Globus pallidus (tissue), 1 donor: Measurements from ENCODE around the gene WNK2.

Experiments used
- DNase-seq: peaks from one replicate; pipeline ENCODE4 v3.0.0-alpha.2; 2015; ENCODE audit warnings: low spot score

WNK2 gene

DNA sequence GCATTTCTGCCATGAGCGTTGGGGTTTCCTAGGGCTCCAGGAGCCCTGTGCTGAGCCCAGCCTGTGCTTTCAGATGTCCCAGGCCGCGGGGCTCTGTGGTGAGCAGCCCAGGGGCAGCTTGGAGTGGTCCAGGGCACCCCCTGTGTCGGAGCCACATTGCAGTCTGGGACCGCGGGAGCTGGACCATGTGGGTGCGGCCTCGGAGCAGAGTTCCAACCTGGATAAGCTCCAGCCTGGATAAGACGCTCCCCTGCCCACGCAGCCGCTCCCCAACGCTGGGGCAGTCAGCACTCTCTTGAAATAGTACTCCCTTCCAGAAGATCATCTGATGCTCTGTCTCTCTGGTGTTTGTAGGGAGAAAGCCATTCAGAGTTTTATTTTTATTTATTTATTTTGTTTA lies 111.1 kb downstream of the WNK2 start:
- DNase-seq, result no peak

DNA sequence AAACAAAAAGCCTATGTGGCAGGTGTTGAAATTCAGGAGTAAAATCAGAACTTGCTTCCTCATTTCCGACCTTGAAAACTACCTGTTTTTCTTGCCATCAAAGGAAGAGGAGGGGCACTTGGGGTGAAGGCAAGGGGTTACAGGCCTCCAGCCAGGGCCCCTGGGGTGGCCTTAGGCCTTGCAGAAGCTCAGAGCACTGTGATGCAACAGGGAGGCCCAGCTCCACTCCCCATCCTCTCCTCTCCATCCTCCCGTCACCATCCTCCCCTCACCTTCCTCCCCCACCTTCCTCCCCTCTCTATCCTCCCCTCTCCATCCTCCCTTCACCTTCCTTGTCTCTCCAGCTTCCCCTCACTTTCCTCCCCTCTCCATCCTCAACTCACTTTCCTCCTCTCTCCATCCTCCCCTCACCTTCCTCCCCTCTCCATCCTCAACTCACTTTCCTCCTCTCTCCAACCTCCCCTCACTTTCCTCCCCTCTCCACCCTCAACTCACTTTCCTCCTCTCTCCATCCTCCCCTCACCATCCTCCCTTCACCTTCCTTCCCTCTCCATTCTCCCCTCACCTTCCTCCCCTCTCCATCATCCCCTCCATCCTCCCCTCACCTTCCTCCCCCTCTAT lies 111.6 kb downstream of the WNK2 start:
- DNase-seq, result no peak

DNA sequence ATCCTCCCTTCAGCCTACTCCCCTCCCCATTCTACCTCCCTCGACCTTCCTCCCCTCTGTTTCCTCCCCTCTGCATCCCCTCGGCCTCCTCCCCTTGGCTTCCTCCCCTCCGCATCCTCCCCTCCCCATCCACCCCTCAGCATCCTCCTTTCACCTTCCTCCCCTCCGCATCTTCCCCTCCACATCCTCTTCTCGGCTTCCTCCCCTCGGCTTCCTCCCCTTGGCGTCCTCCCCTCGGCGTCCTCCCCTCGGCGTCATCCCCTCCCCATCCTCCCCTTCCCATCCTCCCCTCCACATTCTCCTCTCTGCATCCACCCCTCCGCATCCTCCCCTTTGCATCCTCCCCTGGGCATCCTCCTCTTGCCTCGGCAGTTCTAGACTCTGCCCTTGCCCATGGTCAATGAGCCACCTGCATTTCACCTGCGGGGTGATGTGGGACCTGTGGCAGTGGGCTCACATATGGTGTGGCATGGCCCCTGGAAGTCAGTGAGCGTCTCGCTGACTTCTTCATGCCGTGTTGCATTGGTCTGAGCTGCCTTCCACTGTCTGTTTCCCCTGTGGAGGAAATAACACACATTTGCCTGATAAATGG lies 113.0 kb downstream of the WNK2 start:
- no peak for DNase-seq

DNA sequence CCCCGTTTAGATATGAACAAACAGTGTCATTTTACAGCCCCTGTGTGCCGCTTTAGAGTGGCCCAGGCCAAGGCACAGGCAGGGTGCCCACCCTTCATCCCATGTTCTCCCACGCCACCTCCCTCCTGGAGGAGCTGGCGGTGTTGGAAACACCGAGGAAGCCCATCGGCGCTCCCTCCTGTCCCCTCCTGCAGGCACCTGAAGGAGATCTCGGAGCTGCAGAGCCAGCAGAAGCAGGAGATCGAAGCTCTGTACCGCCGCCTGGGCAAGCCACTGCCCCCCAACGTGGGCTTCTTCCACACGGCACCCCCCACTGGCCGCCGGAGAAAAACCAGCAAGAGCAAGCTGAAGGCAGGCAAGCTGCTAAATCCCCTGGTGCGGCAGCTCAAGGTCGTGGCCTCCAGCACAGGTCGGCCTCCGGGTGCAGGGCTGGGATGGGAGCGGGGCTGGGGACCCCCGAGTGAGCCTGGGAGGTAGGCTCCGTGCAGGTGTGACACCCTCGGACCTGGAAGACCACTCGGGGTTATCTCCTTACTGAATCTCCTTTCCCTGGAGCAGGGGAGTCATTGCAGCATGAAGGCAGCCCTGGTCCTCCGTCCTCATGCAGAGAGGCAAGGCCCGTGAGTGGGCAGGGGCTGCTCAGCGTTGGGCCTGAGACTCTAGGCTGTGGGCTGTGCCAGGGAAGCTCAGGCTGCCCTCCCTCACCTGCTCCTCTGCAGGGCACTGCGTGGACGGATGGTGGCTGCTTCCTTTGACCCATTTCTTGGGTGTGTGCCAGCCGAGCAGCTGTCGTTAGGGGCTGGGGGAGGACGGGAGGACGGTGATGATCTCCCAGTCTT lies 113.9 kb downstream of the WNK2 start:
- DNase-seq, result no peak

DNA sequence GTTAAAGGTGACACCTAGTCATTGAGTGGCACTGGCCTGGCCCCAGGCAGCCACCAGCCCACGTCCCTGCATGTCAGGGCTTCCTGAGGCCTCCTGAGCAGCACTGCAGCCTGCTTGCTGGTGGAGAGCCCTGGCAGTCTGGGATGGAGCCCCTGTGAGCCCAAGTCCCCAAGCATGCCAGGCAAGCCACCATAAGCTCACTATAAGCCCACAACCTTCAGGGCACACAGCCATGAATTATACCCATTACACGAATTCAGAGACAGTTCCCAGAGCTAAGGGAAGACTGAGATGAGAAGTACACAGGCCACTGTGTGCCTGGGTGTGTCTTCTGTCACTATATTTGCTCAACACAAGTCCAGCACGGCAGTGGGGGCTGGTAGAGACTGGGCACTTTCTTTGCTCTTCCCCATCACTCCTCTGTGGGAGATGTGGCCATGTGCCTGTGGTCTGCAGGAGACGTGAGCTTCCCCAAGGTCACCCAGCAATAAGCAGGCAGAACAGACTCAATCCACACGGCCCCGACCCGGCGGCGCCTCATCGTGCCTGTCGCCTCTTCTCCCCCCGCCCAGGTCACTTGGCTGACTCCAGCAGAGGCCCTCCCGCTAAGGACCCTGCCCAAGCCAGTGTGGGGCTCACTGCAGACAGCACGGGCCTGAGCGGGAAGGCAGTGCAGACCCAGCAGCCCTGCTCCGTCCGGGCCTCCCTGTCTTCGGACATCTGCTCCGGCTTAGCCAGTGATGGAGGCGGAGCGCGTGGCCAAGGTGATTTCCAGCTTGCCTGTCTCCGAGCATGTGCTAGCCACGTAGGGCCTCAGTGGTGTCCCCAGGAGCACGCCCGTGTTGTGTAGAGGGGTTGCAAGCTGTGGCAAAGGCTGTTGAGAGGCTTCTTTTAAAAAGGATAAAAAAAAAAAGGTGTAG lies 114.8 kb downstream of the WNK2 start:
- DNase-seq, result no peak

DNA sequence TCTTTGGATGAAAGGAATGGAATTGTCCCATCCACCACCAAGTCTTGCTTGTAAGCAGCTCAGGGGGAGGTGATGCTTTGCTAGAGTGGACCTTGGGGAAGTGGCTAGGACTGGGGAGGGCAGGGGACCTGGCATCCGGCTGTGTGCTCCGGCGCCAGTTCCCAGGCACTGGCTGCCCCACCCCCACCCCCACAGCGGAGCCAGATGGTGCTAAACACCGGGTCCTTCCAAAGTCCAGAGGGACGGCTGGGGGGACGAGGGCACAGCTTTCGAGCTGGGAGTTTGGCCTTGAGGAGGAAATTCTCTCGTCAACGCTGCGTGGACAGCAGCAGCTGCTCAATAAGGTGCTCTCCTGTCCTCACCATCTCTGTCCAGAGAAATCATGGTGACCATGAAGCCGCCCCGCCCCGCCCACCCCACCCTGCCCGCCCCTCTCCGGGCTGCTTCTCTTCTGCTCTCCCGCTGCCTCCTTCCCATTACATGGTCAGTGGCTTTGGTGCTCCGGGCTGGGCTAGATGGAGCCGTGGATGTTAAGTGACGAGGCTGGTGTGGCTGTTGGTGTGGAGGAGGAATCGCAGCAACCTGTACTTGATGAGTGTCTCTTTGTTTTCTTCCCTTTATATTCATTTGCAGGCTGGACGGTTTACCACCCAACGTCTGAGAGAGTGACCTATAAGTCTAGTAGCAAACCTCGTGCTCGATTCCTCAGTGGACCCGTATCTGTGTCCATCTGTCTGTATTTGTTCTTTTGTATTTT lies 115.7 kb downstream of the WNK2 start:
- no peak for DNase-seq

DNA sequence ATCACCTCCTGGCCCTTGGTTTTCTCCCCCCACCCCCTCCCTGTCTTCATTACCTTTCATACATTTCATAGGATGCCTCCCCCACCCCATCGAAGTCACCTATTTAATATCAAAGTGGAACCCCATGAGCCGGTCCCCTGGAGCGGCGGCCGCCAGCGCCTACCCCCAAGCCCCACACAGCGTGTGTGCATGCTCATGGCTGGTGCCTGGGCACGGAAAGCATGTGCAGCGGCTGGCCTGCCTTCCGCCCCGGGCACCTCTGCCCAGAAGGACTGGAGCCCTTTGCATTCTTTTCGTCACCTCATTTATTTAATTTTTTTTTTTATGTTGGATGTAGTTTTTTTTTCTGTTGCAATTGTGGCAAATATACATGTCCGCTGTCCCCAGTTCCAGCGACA lies 116.2 kb downstream of the WNK2 start:
- no peak for DNase-seq

DNA sequence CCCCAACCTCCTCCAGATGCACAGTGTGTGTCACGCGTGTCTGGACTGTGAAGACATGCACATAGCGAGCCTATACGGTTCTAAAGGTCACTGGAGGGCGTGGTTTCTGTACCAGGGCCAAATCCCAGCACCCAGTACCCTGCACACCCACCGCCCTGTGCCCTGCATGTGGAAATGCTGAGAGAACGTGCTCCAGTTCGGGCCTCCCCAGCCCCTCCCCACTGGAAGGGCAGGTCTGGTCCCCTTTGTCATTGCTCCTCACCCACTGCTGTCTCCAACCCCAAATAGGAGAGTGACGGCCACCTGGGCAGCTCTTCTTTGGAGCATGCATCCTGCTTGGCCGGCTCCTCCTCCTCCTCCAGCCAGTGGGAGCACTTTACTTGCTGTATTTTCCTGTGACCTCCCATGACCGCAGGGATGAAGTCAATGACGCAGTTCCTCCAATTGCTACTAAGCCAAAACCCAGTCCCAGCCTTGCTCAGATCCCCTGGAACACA lies 116.7 kb downstream of the WNK2 start:
- DNase-seq, result no peak

DNA sequence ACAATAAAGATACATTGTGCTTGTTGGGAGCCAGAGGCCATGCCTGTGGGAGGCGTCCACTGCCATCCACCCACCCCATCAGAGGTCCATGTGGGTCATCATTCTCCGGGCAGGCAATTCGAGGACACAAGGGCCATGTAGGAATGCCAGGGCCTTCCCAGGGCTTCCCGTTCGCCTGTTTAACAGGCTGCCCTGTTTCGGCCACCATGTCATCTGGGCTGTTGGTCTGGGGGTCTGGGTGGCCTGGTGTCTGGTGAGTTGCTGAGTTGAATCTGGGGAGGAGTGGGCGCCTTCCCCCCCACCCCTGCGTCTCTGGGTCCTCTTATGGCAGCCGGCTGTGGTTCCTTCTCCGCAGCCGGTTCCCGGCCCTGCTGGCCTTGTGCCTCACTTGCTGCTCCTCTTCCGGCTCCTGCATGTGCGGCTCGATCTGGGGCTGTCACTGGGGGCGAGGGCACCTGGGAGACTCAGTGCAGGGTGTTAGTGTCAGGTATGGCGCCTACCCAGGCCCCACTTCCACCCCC lies 117.4 kb downstream of the WNK2 start:
- no peak for DNase-seq

DNA sequence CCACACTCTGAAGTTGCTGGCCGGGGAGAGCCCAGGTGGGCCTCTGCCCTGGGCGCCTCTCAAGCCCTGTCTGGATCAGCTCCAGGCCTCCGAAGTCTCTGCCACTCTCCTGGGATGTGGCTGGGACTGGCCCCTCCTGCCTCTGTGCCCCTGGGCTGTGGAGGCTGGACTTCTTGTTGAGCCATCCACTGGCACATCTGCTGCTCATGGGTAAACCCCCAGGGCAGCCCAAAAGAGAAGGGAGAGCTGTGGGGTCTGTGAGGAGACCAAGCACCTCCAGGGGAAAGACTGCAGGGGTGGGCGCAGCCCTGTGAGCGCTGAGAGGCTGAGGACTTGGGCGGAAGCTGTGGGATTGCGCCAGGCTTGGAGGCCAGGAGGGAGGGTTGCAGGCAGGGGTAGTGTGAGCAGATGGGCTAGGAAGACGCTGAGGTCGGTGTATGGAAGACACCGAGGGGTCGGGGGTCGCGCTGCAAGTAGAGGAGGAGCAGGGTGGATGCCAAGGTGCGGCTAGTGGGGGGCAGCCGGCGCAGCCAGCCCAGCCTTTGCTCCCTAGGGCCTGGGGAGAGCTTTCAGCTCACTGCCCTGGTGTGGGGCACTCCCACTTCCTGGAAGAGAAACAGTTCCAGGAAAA lies 118.1 kb downstream of the WNK2 start:
- DNase-seq, result no peak

DNA sequence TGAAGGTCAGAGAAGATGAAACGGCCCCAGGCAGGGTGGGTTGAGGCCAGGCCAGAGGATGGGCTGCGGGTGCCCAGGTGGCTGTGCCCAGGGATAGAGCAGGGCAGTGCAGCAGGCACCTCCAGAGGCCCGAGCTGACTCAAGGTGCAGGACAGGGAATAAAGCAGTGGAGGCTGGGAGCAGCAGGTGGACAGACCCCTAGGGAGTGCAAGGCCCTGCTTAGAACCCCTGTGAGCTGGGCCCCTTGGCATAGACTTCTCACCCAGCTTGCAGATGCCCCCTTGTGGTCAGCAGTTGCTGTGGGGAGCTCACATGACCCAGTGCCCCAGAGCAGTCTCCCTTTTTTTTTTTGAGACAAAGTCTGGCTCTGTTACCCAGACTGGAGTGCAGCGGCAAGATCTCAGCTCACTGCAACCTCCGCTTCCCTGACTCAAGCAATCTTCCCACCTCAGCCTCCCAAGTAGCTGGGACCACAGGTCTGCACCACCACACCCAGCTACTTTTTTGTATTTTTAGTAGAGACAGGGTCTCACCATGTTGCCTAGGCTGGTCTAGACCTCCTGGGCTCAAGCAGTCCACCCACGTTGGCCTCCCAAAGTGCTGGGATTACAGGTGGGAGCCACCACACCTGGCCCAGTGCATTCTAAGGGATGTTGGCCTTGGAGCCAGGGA lies 118.8 kb downstream of the WNK2 start:
- peak; percentile 35 for DNase-seq

DNA sequence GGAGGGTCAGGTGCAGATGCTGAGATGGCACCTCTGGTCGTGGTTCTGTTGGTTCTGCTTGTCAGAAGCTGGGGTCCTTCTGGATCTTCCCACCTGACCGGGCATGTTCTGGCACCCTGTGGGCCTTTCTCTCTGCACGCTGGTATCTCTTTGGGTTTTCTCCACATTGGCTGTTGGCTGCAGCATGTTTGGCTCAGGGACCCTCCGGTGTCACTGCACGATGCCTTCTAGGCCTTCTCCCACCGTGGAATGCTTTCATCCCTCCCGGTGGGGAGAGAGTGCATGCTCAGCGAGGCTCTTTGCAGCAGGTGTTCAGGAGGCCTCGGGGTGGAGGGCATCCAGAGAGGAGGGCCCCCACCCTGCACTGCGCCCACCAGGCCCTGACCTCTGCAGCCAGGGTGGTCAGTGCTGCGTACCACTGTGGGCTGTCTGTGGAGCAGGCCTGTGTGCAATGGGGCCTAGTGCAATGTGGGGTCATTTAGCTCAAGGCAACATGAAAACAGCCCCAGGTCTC lies 119.4 kb downstream of the WNK2 start:
- no peak for DNase-seq

DNA sequence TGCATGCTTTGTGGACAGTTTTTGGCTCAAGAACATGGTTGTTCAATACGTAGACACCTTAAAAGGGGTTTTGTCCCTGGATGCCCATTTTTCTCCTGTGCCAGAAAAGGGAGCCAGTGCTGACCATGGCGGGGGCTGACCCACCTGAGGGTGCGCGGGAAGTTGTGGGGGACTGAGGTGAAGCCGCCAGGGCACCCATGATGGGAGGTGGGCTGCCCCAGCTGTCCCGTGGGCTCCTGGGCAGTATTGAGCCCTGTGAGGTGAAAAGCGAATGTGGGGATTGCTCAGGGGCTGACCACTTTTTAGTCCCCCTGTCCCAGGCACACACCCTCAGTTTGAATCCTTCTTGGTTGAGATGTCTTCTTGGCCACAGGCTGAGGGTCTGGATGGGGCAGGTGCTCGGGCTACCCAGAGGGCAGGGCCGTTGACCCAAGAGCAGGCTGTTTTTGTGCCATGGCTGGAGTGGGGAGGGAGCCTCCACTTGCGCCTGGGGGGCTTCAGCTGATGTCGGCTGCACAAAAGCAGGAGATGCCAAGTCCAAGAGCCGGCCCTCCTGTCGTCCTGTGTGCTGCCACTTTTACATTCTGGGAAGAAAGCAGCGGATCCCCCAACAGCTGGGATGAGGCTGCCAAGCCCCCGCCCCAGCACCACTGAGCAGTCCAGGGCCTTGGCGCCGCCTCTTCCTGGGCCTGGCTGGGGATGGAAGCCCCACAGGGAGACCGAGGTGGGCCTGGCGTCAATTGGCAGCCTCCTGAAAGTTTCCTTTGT lies 120.1 kb downstream of the WNK2 start:
- no peak for DNase-seq

DNA sequence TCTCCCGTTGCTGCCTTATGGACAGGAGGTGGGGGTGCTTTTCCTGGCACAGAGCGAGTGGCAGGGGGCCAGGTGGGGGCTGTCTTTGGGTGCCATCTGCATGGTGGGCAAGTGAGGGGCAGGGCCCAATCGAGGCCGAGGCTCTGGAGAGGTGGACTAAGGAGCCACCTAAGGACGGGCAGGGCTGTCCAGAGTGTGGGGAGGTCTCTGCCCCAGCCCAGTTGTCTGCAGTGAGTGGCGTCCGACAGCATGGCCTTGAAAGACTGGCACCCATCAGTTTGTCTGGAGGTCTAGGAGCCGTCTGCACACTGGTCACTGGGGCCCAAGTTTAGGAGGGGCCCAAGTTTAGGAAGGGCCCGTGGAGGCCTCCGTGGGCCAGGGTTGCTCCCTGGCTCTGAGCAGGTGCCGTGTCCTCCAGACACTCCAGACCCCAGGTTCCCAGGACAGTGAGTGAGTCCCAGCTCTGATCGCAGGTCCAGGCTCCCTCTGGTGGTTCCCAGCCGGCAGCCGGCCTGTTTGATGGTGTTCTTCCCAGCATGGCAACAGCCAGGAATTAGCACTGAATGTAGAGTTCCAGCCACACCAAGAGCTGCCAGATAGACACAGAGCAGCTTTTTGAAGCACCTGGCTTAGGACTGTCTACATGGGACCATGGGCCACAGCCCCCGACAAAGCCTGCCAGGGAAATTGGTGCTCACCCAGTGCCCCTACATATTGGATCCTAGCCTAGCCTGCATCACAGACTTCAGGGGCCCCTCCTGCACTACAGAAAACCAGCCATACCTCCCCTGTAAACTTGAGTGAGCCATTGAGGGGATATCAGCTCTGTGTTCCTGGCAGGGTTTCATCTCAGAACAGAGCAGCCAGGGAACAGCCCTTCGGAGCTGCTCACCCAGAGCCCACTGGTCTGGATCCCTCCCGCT lies 120.9 kb downstream of the WNK2 start:
- peak; percentile 54 for DNase-seq

DNA sequence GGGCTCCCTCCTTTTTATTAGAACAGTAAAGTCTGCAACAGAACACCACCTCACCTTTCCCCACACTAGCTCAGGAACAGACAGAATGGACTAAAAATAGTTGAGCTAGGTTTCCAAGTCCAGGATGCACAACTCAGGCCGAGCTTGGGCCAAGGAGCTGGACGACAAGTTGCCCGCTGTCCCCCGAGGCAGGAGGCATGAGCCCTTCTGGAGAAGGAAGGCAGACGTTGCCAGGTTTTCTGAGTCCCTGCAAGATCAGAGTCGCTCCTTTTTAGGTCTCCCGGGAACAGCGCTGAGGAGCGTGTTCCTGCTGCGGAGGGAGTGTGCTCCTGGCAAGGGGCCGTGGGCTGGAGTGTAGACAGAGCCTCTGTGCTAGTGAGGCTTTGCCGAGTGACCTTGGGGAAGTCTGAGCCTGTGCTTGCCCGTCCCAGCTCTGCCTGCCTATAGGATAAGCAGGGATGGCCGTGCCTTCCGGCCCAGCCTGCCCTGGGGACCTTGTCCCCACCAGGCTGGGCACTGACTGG lies 121.6 kb downstream of the WNK2 start:
- no peak for DNase-seq

DNA sequence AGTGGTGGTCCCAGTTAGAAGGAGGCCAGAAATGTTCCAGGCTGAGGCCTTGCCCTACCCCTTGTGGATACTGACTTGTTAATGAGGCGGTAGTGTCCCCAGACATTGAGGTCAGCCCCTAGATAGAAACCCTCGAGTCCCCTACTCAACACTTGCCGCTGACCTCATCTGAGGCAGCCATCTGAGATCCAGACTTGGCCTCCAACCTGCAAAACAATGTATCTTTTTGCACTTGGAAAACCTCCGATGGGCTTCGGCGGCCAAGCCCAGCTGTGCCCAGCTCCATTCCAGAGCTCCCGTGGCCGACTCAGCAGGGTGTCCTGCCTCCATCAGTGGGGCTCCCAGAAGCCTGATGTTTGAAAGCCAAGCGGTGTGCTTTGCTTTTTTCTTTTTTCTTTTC lies 122.1 kb downstream of the WNK2 start:
- no peak for DNase-seq

DNA sequence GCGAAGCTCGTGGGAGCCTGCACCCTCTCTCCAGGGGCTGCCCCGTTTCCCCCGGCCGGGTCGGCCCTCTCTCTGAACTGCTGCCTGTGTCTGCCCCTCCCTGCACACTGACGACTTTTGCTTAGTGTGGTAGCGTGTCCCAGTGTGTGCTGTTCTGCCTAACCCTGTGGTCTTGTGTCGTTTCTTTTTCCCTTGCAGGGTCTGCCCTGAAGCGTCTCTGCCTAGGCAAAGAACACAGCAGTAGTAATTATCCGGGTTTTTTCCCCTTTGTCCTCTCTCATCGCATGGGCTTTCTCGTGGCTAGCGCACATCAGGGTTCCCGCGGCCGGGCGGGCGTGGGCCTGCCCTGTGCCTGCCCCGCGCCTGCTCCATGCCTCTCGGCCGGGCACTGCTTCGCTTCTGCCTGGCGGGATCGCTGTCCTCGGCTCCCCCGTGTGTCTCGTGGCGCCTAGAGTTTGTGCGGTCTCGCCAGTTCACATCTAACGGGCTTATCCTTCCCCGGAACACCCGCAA lies 122.7 kb downstream of the WNK2 start:
- DNase-seq, result no peak
